Activated CD8-positive, alpha-beta memory T cell treated with anti-CD3 and anti-CD28 coated beads, Interleukin-2, amount 50 U/mL, for 1 hour (primary cell): Measurements from ENCODE around the gene SPG11.

Source experiments
- DNase-seq: peaks from one replicate; pipeline ENCODE4 v3.0.0-alpha.2; 2020; ENCODE audit errors: extremely low read depth

SPG11 gene

GRCh38 chr15:44519537-44519936 is 143.9 kb downstream of the SPG11 start:
- DNase-seq = no peak

- no peak for DNase-seq
Measured at GRCh38 chr15:44516436-44516835, 147.0 kb downstream of the SPG11 start.
